Upper lobe of left lung (tissue), 4 donors: ENCODE measurements around the gene HSPG2.
"Not testable (repeated sequence)": the region's sequence is repeated elsewhere in the genome, so short reads cannot be mapped to it uniquely, and the experiment has no call there.

Source experiments
- CTCF ChIP-seq, 6 experiments: fragments of 450-650 bp in 4 of 6; fragments of 200-600 bp in 2 of 6; sonication (generic) in 2 of 6; IDR thresholded peaks; one replicate each; pipeline ENCODE4 v1.5.1; 2016 to 2019; ENCODE audit warnings: antibody characterized with exemption in 6 of 6
- EP300 ChIP-seq, 4 donors: sonication (generic); formaldehyde crosslinking; IDR thresholded peaks; one replicate each; pipeline ENCODE4 v1.5.1; 2017; ENCODE audit warnings: antibody characterized with exemption in 4 of 4, control low read depth in 2 of 4
- POLR2A ChIP-seq, 4 donors: fragments of 450-650 bp; IDR thresholded peaks; one replicate each; pipeline ENCODE4 v1.5.1; 2016 to 2017; ENCODE audit warnings: antibody characterized with exemption in 4 of 4, mild to moderate bottlenecking in 2 of 4
- POLR2AphosphoS5 ChIP-seq, 2 donors: sonication (generic); formaldehyde crosslinking; IDR thresholded peaks; one replicate each; pipeline ENCODE4 v1.5.1; 2017; ENCODE audit warnings: antibody characterized with exemption in 2 of 2

DNA sequence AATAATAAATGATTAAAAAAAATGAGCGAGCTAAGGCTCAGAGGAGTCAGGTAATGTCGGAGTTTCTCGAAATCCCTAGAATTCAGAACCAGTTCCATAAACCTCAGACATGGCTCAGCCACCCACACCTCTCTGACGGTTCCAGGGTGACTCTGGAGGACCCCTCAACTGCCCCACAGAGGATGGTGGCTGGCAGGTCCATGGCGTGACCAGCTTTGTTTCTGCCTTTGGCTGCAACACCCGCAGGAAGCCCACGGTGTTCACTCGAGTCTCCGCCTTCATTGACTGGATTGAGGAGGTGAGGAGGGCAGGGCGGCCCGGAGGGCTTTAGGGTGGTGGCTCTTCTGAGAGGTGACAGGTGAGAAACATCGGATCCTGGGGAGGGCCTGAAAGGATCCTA lies 49.3 kb upstream of the HSPG2 start:
- not testable (repeated sequence) for TF ChIP-seq POLR2A, CTCF, EP300, POLR2AphosphoS5 (IDR thresholded peaks at IDR 0.05)
